GM12878 (cell line): Measurements from ENCODE around the gene NFASC. TPM values are rescaled to one million over a fixed set of nuclear protein-coding genes. Genes with fewer than 3 reads are reported as not detected.

Experiments
- ATAC-seq: fragments of 200-7000 bp; cut with Tn5 transposase; 3 replicates; pipeline ENCODE4 v1.9.1; 2020; ENCODE audit warnings: mild to moderate bottlenecking, moderate library complexity
- BruUV-seq: library from RNA; stranded (reverse); fragments of 400-500 nt; replicated peaks from 2 replicates; lab custom pipeline; 2021; lab: Mats Ljungman, UMichigan
- CTCF ChIA-PET: fragments of 300-600 bp; sonication (Branson Sonifier 250); formaldehyde crosslinking; extraction: SDS; loops from one replicate; lab custom pipeline; 2021; ENCODE audit warnings: inconsistent platforms; lab: Yijun Ruan, JAX
- POLR2A ChIA-PET: fragments of 350-600 bp; formaldehyde crosslinking; extraction: SDS; loops from one replicate; lab custom pipeline; 2021; ENCODE audit warnings: inconsistent platforms; lab: Charles Lee
- RAD21 ChIA-PET: fragments of 300-600 bp; sonication (Branson Sonifier 250); formaldehyde crosslinking; loops from one replicate; lab custom pipeline; 2023; ENCODE audit warnings: antibody characterized with exemption; ENCODE audit not compliant: unreplicated experiment; lab: Charles Lee
- SMC1A ChIA-PET: fragments of 300-600 bp; sonication (Branson Sonifier 250); formaldehyde crosslinking; loops from one replicate; lab custom pipeline; 2023; ENCODE audit not compliant: unreplicated experiment, uncharacterized antibody; lab: Charles Lee
- DNase-seq: peaks from one replicate; pipeline ENCODE4 v3.0.0-alpha.2; 2011; ENCODE audit warnings: low read depth, low spot score
- FAIRE-seq: peaks from 3 replicates; lab custom pipeline; 2011; peaks lifted over from hg19 to GRCh38; lab: Jason Lieb, UNC
- H2AFZ ChIP-seq: 2 replicates; pipeline ENCODE4 v1.6.0; 2011; ENCODE audit warnings: low read depth, low read length, control low read depth; ENCODE audit not compliant: control insufficient read depth
- H3K27ac ChIP-seq: 2 replicates; pipeline ENCODE4 v1.5.1; 2011; ENCODE audit warnings: control low read depth; ENCODE audit not compliant: control insufficient read depth, insufficient read depth
- H3K27me3 ChIP-seq, 2 experiments: replicated peaks in 1 of 2; 2 replicates each; pipeline versions ENCODE4 v1.6.0 to v1.6.1; 2011; ENCODE audit warnings: low read length in 1 of 2; ENCODE audit not compliant: control insufficient read depth in 2 of 2, insufficient read depth in 2 of 2
- H3K36me3 ChIP-seq, 2 experiments: 2 replicates each; pipeline ENCODE4 v1.5.1; 2011; ENCODE audit warnings: low read length in 1 of 2; ENCODE audit not compliant: control insufficient read depth in 2 of 2, insufficient read depth in 2 of 2
- H3K4me1 ChIP-seq: 2 replicates; pipeline ENCODE4 v1.6.1; 2011; ENCODE audit warnings: mild to moderate bottlenecking, low read length, moderate library complexity, mixed read lengths; ENCODE audit not compliant: control insufficient read depth, insufficient read depth
- H3K4me2 ChIP-seq: 2 replicates; pipeline ENCODE4 v1.6.0; 2011; ENCODE audit warnings: control low read depth; ENCODE audit not compliant: control insufficient read depth, insufficient read depth
- H3K4me3 ChIP-seq: fragments of 200-600 bp; sonication (generic); 2 replicates; pipeline ENCODE4 v1.5.1; 2016
- H3K79me2 ChIP-seq: 2 replicates; pipeline ENCODE4 v1.6.0; 2011; ENCODE audit warnings: low read length; ENCODE audit not compliant: control insufficient read depth, insufficient read depth
- H3K9ac ChIP-seq: 2 replicates; pipeline ENCODE4 v1.8.0; 2011; ENCODE audit warnings: low read length, control low read depth, mixed read lengths; ENCODE audit not compliant: control insufficient read depth, insufficient read depth
- H3K9me3 ChIP-seq: replicated peaks from 3 replicates; pipeline ENCODE4 v1.5.1; 2011; ENCODE audit warnings: mild to moderate bottlenecking, low read length; ENCODE audit not compliant: control insufficient read depth, insufficient read depth
- H4K20me1 ChIP-seq: 2 replicates; pipeline ENCODE4 v1.6.0; 2011; ENCODE audit not compliant: control insufficient read depth, insufficient read depth
- FOXM1 ChIP-seq: IDR thresholded peaks from 2 replicates; pipeline ENCODE4 v1.6.1; 2012; ENCODE audit warnings: low read depth, mild to moderate bottlenecking, inconsistent platforms, low read length, moderate library complexity
- JUND ChIP-seq: IDR thresholded peaks from 2 replicates; pipeline ENCODE4 v1.6.1; 2012; ENCODE audit warnings: low read depth, mild to moderate bottlenecking, low read length, improper control_type of control experiment, moderate library complexity
- NFIC ChIP-seq: IDR thresholded peaks from 2 replicates; pipeline ENCODE4 v1.6.1; 2012; ENCODE audit warnings: low read depth, mild to moderate bottlenecking, inconsistent platforms, low read length, moderate library complexity
- NFXL1 ChIP-seq: fragments of 450-650 bp; IDR thresholded peaks from 2 replicates; pipeline ENCODE4 v1.6.1; 2017; ENCODE audit warnings: antibody characterized with exemption, mild to moderate bottlenecking, borderline replicate concordance
- NFYA ChIP-seq: IDR thresholded peaks from 2 replicates; pipeline ENCODE4 v1.6.1; 2011; ENCODE audit warnings: low read depth, mild to moderate bottlenecking, low read length, improper control_type of control experiment, borderline replicate concordance
- POLR2A ChIP-seq: IDR thresholded peaks from 2 replicates; pipeline ENCODE4 v1.6.1; 2011; ENCODE audit warnings: low read depth, mild to moderate bottlenecking, low read length
- RFX5 ChIP-seq: IDR thresholded peaks from 2 replicates; pipeline ENCODE4 v1.6.1; 2011; ENCODE audit warnings: low read depth, low read length, improper control_type of control experiment
- SMC3 ChIP-seq: IDR thresholded peaks from 2 replicates; pipeline ENCODE4 v1.6.1; 2011; ENCODE audit warnings: low read length, improper control_type of control experiment, borderline replicate concordance
- SPI1 ChIP-seq: IDR thresholded peaks from 2 replicates; pipeline ENCODE4 v1.6.1; 2011; ENCODE audit warnings: low read depth, mild to moderate bottlenecking, low read length, moderate library complexity, borderline replicate concordance; ENCODE audit not compliant: insufficient read depth
- ZNF207 ChIP-seq: fragments of 450-650 bp; IDR thresholded peaks from 2 replicates; pipeline ENCODE4 v1.6.1; 2014; ENCODE audit warnings: antibody characterized with exemption, mild to moderate bottlenecking, borderline replicate concordance
- WGBS: methylation state at CpG from one replicate; pipeline ENCODE4 v1.1.6; 2016; ENCODE audit warnings: low lambda C conversion rate; ENCODE audit not compliant: insufficient replicate concordance, insufficient coverage; ENCODE audit errors: missing lambda C conversion rate; 5-methylcytosine and 5-hydroxymethylcytosine counted together
- in situ Hi-C: fragments of 300-500 bp; cut with MboI; formaldehyde crosslinking; loops from 9 replicates; pipeline ENCODE4 v1.14.3; 2018; ENCODE audit warnings: mixed read lengths
- intact Hi-C: fragments of 100-400 bp; cut with micrococcal nuclease; formaldehyde crosslinking; loops from one replicate; pipeline ENCODE4 v1.14.2; 2022; ENCODE audit not compliant: unreplicated experiment
- polyA plus RNA-seq, 11 experiments: library from polyadenylated mRNA; depleted of rRNA in 4 of 11; unstranded in 6 of 11; stranded (reverse) in 5 of 11; fragments of >200 nt; fragmentation: Nextera tagmentation in 4 of 11; fragmentation: Illumina TruSeq in 1 of 11; extraction: Ambion mirVana in 4 of 11; extraction: Trizol in 1 of 11; gene quantifications; 1 replicate in 1 of 11; 2 replicates in 10 of 11; pipeline versions ENCODE4 v1.2.1 to v1.2.3, GENCODE V29; 2011 to 2016; ENCODE audit warnings: inconsistent platforms in 2 of 11, missing spikeins in 2 of 11, low read depth in 1 of 11
- total RNA-seq, 4 experiments: library from RNA; depleted of rRNA in 3 of 4; stranded (reverse); fragments of >200 nt in 3 of 4; fragmentation: Illumina TruSeq in 1 of 4; extraction: Trizol in 1 of 4; gene quantifications; 2 replicates each; pipeline versions ENCODE4 v1.2.1 to v1.2.3, GENCODE V29; 2013 to 2021
- TF ChIP-seq, protein P1 (sequence below): fragments of 450-650 bp; IDR thresholded peaks from 2 replicates; pipeline ENCODE4 v1.6.1; 2018; ENCODE audit warnings: mild to moderate bottlenecking, low read depth, moderate library complexity; ENCODE audit not compliant: partially characterized antibody
- TF ChIP-seq, protein P2 (sequence below): IDR thresholded peaks from 2 replicates; pipeline ENCODE4 v1.6.1; 2012; ENCODE audit warnings: mild to moderate bottlenecking, low read depth, low read length
- TF ChIP-seq, protein P3 (sequence below): fragments of 450-650 bp; IDR thresholded peaks from 2 replicates; pipeline ENCODE4 v1.6.1; 2014; ENCODE audit warnings: mild to moderate bottlenecking
- TF ChIP-seq, protein P4 (sequence below): IDR thresholded peaks from 2 replicates; pipeline ENCODE4 v1.6.1; 2012; ENCODE audit warnings: low read depth, low read length, improper control_type of control experiment

NFASC gene
- total and polyA plus RNA-seq, 10 of the 15 experiments (the other 5 are each of a cell fraction or from before 2014, with no cell fraction given): 0.04 to 0.31 (median 0.12) TPM; not detected in 4

DNA sequence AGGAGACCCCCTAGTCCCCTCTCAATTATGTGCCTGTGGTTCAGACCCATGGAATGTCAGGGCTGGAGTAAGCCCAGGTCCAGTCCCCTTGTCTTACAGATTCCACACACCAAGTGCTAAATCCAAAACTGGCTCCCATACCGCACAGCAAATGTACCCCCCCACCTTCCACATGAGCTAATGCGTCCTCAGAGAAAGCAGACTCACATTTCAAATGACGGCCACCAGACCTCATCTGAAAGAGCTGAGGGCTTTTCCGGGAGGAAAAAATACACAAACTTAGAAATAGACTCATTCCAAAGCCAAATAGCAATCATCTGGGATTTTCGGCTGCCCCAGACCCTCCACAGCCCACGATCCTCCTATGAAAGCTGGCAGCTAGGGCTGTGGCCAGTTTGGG, 159.6 kb downstream of the NFASC start:
- DNase-seq (no peak), ATAC-seq (no peak), FAIRE-seq (no peak)
- Histone ChIP-seq H3K36me3 (no peaks in the 10 kb centered on the region), H3K79me2 (no peaks in the 10 kb centered on the region), H4K20me1 (no peaks in the 10 kb centered on the region), H3K4me2 (no peak overlapping the region), H3K27me3 (peaks cover 0 to 3% of the 10 kb centered on the region in 2 experiments; a peak in 2 of 4 replicates), H3K9ac (no peak overlapping the region), H2AFZ (no peak overlapping the region), H3K27ac (no peak overlapping the region), H3K4me1 (no peaks in the 10 kb centered on the region), H3K9me3 (no peaks in the 10 kb centered on the region), H3K4me3 (no peak overlapping the region)
- ChIA-PET CTCF (interaction anchor here (2.3 kb wide), 1 partner anchor 32 kb away, joined by 8 read pairs; no protein-coding TSS in a partner anchor), RAD21 (no interaction called here), POLR2A (no interaction called here), SMC1A (no interaction called here)
- no peak for TF ChIP-seq NFYA
- TF ChIP-seq, protein P1, sequence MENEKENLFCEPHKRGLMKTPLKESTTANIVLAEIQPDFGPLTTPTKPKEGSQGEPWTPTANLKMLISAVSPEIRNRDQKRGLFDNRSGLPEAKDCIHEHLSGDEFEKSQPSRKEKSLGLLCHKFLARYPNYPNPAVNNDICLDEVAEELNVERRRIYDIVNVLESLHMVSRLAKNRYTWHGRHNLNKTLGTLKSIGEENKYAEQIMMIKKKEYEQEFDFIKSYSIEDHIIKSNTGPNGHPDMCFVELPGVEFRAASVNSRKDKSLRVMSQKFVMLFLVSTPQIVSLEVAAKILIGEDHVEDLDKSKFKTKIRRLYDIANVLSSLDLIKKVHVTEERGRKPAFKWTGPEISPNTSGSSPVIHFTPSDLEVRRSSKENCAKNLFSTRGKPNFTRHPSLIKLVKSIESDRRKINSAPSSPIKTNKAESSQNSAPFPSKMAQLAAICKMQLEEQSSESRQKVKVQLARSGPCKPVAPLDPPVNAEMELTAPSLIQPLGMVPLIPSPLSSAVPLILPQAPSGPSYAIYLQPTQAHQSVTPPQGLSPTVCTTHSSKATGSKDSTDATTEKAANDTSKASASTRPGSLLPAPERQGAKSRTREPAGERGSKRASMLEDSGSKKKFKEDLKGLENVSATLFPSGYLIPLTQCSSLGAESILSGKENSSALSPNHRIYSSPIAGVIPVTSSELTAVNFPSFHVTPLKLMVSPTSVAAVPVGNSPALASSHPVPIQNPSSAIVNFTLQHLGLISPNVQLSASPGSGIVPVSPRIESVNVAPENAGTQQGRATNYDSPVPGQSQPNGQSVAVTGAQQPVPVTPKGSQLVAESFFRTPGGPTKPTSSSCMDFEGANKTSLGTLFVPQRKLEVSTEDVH: no peak
- no peak for TF ChIP-seq JUND
- no peak for TF ChIP-seq SPI1
- TF ChIP-seq, protein P2, sequence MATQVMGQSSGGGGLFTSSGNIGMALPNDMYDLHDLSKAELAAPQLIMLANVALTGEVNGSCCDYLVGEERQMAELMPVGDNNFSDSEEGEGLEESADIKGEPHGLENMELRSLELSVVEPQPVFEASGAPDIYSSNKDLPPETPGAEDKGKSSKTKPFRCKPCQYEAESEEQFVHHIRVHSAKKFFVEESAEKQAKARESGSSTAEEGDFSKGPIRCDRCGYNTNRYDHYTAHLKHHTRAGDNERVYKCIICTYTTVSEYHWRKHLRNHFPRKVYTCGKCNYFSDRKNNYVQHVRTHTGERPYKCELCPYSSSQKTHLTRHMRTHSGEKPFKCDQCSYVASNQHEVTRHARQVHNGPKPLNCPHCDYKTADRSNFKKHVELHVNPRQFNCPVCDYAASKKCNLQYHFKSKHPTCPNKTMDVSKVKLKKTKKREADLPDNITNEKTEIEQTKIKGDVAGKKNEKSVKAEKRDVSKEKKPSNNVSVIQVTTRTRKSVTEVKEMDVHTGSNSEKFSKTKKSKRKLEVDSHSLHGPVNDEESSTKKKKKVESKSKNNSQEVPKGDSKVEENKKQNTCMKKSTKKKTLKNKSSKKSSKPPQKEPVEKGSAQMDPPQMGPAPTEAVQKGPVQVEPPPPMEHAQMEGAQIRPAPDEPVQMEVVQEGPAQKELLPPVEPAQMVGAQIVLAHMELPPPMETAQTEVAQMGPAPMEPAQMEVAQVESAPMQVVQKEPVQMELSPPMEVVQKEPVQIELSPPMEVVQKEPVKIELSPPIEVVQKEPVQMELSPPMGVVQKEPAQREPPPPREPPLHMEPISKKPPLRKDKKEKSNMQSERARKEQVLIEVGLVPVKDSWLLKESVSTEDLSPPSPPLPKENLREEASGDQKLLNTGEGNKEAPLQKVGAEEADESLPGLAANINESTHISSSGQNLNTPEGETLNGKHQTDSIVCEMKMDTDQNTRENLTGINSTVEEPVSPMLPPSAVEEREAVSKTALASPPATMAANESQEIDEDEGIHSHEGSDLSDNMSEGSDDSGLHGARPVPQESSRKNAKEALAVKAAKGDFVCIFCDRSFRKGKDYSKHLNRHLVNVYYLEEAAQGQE: no peak
- TF ChIP-seq NFXL1: no peak
- TF ChIP-seq FOXM1: no peak
- no peak for TF ChIP-seq POLR2A
- TF ChIP-seq NFIC: no peak
- TF ChIP-seq RFX5: no peak
- TF ChIP-seq, protein P3, sequence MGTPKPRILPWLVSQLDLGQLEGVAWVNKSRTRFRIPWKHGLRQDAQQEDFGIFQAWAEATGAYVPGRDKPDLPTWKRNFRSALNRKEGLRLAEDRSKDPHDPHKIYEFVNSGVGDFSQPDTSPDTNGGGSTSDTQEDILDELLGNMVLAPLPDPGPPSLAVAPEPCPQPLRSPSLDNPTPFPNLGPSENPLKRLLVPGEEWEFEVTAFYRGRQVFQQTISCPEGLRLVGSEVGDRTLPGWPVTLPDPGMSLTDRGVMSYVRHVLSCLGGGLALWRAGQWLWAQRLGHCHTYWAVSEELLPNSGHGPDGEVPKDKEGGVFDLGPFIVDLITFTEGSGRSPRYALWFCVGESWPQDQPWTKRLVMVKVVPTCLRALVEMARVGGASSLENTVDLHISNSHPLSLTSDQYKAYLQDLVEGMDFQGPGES: no peak
- no peak for TF ChIP-seq ZNF207
- TF ChIP-seq SMC3: no peak
- TF ChIP-seq, protein P4, sequence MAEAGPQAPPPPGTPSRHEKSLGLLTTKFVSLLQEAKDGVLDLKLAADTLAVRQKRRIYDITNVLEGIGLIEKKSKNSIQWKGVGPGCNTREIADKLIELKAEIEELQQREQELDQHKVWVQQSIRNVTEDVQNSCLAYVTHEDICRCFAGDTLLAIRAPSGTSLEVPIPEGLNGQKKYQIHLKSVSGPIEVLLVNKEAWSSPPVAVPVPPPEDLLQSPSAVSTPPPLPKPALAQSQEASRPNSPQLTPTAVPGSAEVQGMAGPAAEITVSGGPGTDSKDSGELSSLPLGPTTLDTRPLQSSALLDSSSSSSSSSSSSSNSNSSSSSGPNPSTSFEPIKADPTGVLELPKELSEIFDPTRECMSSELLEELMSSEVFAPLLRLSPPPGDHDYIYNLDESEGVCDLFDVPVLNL: no peak
- in situ Hi-C loops: no loop called here
- no TSS peak for BruUV-seq
- WGBS: 57% methylated on average over 6 of the region's 6 CpGs
- intact Hi-C loops: no loop called here
